Heart left ventricle (tissue), 13 donors: ENCODE measurements around the gene NAA16.

Experiments
- CTCF ChIP-seq, 12 donors: fragments of 200-600 bp; sonication (generic) in 4 of 12; IDR thresholded peaks; one replicate each; pipeline versions ENCODE4 v1.5.0 to v1.8.0; 2018 to 2022; ENCODE audit warnings: antibody characterized with exemption in 12 of 12, mild to moderate bottlenecking in 5 of 12
- POLR2A ChIP-seq, 2 donors: fragments of 450-650 bp; IDR thresholded peaks; one replicate each; pipeline ENCODE4 v1.6.1; 2017; ENCODE audit warnings: antibody characterized with exemption in 2 of 2, mild to moderate bottlenecking in 2 of 2, moderate library complexity in 2 of 2
- donor health status: ischemic (EF 13 %, LVEDD 7.1; RV severe dilation, severe dysfunction).
- donor health status: DM: no; HTN: yes; CAD: no.
- donor health status: DM: no; HTN: no; CAD: no.
- donor health status: ischemic (EF 25% LVEDD 6.9; RV normal size, moderate dysfunction).
- donor health status: ischemic (EF 25% LVEDD 5.7; RV mildly dilated, moderate dysfunction).
- donor health status: ischemic (EF 35%, LVEDD 5.7; RV mildly dilated, moderate dysfunction).
- donor health status: nonischemic (EF 11% LVEDD 7.7; RV severe dilation, severe dysfunction).
- donor health status: DM: yes; HTN: yes; CAD: no.
- donor health status: PGD.
- donor health status: ischemic (EF 29% LVEDD 5.4; RV normal size, mild dysfunction).
- donor health status: nonischemic (EF 23%, LVEDD 6.1; RV moderate dilation, normal function).

- TF ChIP-seq CTCF (IDR thresholded peaks at IDR 0.05) (no peak), POLR2A (IDR thresholded peaks at IDR 0.05) (no peak)
These were observed 26.4 kb upstream of the NAA16 start for GRCh38 chr13:41284512-41285288.
